Heart right ventricle (tissue), 16 donors: ENCODE measurements around the gene GNE. TPM values are rescaled to one million over a fixed set of nuclear protein-coding genes. Genes with fewer than 3 reads are reported as not detected.

Source experiments
- ATAC-seq, 8 donors: fragments of 200-7000 bp; cut with Tn5 transposase; one replicate each; pipeline ENCODE4 v1.9.1; 2020; ENCODE audit warnings: mild to moderate bottlenecking in 8 of 8, moderate library complexity in 8 of 8, moderate number of reproducible peaks in 1 of 8
- DNase-seq, 2 donors: peaks; one replicate each; pipeline ENCODE4 v3.0.0-alpha.2; 2020
- H3K27ac ChIP-seq, 10 donors: fragments of 200-600 bp; sonication (generic) in 2 of 10; one replicate each; pipeline versions ENCODE4 v1.5.0 to v1.8.0; 2020 to 2022; ENCODE audit warnings: mild to moderate bottlenecking in 3 of 10
- H3K27me3 ChIP-seq, 7 donors: fragments of 200-600 bp; one replicate each; pipeline ENCODE4 v1.8.0; 2021 to 2022; ENCODE audit warnings: mild to moderate bottlenecking in 2 of 7
- H3K36me3 ChIP-seq, 9 donors: fragments of 200-600 bp; sonication (generic) in 1 of 9; one replicate each; pipeline versions ENCODE4 v1.5.0 to v1.8.0; 2020 to 2022; ENCODE audit warnings: mild to moderate bottlenecking in 2 of 9
- H3K4me1 ChIP-seq, 9 donors: fragments of 200-600 bp; sonication (generic) in 1 of 9; one replicate each; pipeline versions ENCODE4 v1.5.0 to v1.8.0; 2020 to 2022; ENCODE audit warnings: mild to moderate bottlenecking in 4 of 9
- H3K4me3 ChIP-seq, 10 donors: fragments of 200-600 bp; sonication (generic) in 2 of 10; one replicate each; pipeline versions ENCODE4 v1.5.0 to v1.8.0; 2020 to 2022; ENCODE audit warnings: mild to moderate bottlenecking in 7 of 10, moderate library complexity in 2 of 10
- H3K9me3 ChIP-seq, 11 donors: fragments of 200-600 bp in 10 of 11; sonication (generic) in 2 of 11; one replicate each; pipeline versions ENCODE4 v1.5.0 to v1.8.0; 2013 to 2022; ENCODE audit warnings: mild to moderate bottlenecking in 2 of 11, control low read depth in 1 of 11, moderate library complexity in 1 of 11
- WGBS, 2 donors: extraction: QIAGEN DNeasy Blood & Tissue Kit; methylation state at CpG; one replicate each; pipeline ENCODE4 v1.1.7; 2013; ENCODE audit warnings: inconsistent platforms in 1 of 2; 5-methylcytosine and 5-hydroxymethylcytosine counted together
- intact Hi-C, 10 donors: fragments of 100-400 bp; cut with DNase I; formaldehyde crosslinking; loops; one replicate each; pipeline versions ENCODE4 v1.11.1 to v1.14.2; 2022
- polyA plus RNA-seq, 2 donors: library from polyadenylated mRNA; stranded (reverse); fragments of 200-250 nt; gene quantifications; one replicate each; pipeline ENCODE4 v1.2.3, GENCODE V29; 2013
- total RNA-seq, 10 donors: library from RNA; stranded (reverse); fragmentation: NEBNext Ultra II Directional in 3 of 10; extraction: Animal tissue kit (Norgen Biotek cat#: 25700) in 3 of 10; gene quantifications; one replicate each; pipeline versions ENCODE4 v1.2.1 to v1.2.4, GENCODE V29; 2021 to 2023
- TF ChIP-seq, protein P1 (sequence below), 9 donors: fragments of 200-600 bp; sonication (generic) in 2 of 9; IDR thresholded peaks; one replicate each; pipeline versions ENCODE4 v1.5.0 to v1.8.0; 2021 to 2022; ENCODE audit warnings: antibody characterized with exemption in 9 of 9, mild to moderate bottlenecking in 5 of 9, moderate library complexity in 1 of 9
- donor health status: Arrhythmogenic right ventricular cardiomyopathy.
- donor health status: ischemic (EF 13 %, LVEDD 7.1; RV severe dilation, severe dysfunction).
- donor health status: healthy with polysubstance abuse.
- donor health status: DM: no; HTN: yes; CAD: no.
- donor health status: DM: no; HTN: no; CAD: no.
- donor health status: ischemic (EF 25% LVEDD 6.9; RV normal size, moderate dysfunction).
- donor health status: ischemic (EF 25% LVEDD 5.7; RV mildly dilated, moderate dysfunction).
- donor health status: healthy.
- donor health status: DM: yes; HTN: yes; CAD: no.
- donor health status: Ischemic cardiomyopathy.
- donor health status: ischemic (EF 35%, LVEDD 5.7; RV mildly dilated, moderate dysfunction).
- donor health status: nonischemic (EF 11% LVEDD 7.7; RV severe dilation, severe dysfunction).
- donor health status: DM: yes; HTN: yes; CAD: no.
- donor health status: PGD.
- donor health status: ischemic (EF 29% LVEDD 5.4; RV normal size, mild dysfunction).
- donor health status: nonischemic (EF 23%, LVEDD 6.1; RV moderate dilation, normal function).

GNE gene
- total and polyA plus RNA-seq, 12 donors, result 4.0 to 14.9 (median 12.1) TPM

DNA sequence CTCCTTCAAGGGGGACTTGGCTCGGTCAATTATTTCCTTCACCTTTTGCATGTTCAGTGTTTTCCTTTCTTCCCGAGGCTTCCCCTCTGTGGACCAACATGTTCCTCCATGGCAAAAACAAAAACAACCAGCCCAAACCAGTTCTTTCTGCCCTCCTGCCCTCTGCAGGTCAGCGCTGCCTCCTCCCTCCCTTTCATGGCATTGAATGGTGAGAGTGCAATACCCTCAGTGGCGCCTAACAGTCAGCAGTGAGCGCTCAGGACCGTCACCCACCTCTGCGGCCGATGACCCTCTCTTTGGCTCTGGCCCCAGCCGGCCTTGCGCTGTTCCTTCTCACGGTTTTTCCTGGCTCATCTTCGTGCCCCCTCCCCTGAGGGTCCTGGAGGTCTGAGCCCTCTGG, 34.4 kb upstream of the GNE start:
- Histone ChIP-seq H3K36me3 (no peaks in the 10 kb centered on the region), H3K9me3 (no peaks in the 10 kb centered on the region), H3K27ac (no peak overlapping the region), H3K27me3 (no peaks in the 10 kb centered on the region), H3K4me3 (no peak overlapping the region), H3K4me1 (peaks cover 0 to 12% (median 3%) of the 10 kb centered on the region in 9 donors)
- WGBS, 2 donors, result 84 to 88% methylated on average over 12 of the region's 12 CpGs
- TF ChIP-seq, protein P1, sequence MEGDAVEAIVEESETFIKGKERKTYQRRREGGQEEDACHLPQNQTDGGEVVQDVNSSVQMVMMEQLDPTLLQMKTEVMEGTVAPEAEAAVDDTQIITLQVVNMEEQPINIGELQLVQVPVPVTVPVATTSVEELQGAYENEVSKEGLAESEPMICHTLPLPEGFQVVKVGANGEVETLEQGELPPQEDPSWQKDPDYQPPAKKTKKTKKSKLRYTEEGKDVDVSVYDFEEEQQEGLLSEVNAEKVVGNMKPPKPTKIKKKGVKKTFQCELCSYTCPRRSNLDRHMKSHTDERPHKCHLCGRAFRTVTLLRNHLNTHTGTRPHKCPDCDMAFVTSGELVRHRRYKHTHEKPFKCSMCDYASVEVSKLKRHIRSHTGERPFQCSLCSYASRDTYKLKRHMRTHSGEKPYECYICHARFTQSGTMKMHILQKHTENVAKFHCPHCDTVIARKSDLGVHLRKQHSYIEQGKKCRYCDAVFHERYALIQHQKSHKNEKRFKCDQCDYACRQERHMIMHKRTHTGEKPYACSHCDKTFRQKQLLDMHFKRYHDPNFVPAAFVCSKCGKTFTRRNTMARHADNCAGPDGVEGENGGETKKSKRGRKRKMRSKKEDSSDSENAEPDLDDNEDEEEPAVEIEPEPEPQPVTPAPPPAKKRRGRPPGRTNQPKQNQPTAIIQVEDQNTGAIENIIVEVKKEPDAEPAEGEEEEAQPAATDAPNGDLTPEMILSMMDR (IDR thresholded peaks at IDR 0.05), result no peak
- ATAC-seq (no peak), DNase-seq (no peak)
- intact Hi-C loops, result no loop called here

DNA sequence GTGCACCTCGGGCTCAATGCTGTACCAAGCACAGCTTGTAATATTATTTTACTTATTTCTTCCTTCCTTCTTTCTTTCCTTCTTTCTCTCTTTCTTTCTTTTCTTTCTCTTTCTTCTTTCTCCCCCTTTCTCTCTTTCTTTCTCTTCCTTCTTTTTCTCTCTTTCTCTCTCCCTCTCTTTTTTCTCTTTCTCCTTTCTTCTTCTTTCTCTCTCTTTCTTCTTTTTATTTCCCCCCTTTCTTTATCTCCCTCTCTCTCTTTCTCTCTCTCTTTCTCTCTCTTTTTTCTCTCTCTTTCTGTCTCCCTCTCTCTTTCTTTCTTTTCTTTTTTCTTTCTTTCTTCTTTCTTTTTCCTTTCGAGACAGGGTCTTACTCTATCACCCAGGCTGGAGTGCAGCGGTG, 32.7 kb upstream of the GNE start:
- intact Hi-C loops, result no loop called here
- WGBS, 2 donors, result 92 to 94% methylated on average over 3 of the region's 3 CpGs
- no peaks in the 10 kb centered on the region for H3K36me3 ChIP-seq
- H3K9me3 ChIP-seq, result no peaks in the 10 kb centered on the region
- no peak overlapping the region for H3K4me3 ChIP-seq
- H3K27me3 ChIP-seq, result no peaks in the 10 kb centered on the region
- no peaks in the 10 kb centered on the region for H3K4me1 ChIP-seq
- ATAC-seq (no peak), DNase-seq (no peak)
- no peak overlapping the region for H3K27ac ChIP-seq
- TF ChIP-seq, protein P1 (IDR thresholded peaks at IDR 0.05), result no peak

DNA sequence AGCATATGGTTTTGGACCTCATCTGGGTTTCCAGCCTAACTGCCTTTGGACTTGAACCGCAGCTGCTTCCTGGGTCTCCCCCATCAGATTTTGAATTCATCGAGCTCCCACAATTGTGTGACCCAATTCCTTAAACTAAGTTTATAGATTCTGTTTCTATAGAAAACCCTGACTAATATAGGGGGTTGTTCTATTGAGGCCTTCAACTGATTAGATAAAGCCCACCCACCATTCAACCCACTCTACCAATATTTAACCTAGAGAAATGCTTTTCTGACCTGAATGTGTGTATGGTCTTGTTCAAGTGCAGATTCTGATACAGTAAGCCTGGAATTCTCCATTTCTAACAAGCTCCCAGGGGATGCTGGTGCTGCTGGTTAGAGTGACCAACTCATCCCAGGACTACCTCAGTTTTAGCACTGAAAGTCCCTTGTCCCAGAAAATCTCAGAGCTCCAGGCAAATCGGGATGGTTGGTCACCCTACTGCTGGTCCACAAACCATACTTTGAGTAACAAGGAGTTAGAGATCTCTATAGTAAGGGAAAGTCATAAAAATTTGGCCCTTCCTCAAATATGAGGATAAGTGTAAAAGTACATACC, 31.7 kb upstream of the GNE start:
- ATAC-seq (no peak), DNase-seq (no peak)
- Histone ChIP-seq H3K4me3 (no peak overlapping the region), H3K4me1 (no peaks in the 10 kb centered on the region), H3K27me3 (no peaks in the 10 kb centered on the region), H3K9me3 (no peaks in the 10 kb centered on the region), H3K27ac (no peak overlapping the region), H3K36me3 (no peaks in the 10 kb centered on the region)
- TF ChIP-seq, protein P1 (IDR thresholded peaks at IDR 0.05), result no peak
- intact Hi-C loops, result no loop called here
- WGBS, 2 donors, result 91 to 93% methylated on average over 3 of the region's 3 CpGs

DNA sequence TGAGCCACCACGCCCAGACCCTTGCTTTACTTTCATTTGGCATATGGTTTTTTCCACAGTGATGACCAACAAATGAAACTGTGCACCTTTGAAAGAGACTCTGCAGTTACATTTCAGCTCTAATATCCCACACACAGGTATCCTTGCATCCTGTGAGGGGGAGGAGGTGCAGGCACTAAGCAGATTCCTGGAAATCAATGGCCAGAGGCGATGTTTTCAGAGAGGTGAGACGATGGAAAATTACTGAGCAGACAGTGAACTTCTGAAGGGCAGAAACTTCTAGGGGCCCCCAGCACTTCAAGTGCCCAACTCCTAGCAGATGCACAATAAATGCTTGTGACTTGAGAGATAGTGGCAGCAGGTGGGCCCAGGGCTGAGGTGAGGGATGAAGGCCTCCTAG, 29.8 kb upstream of the GNE start:
- no peak overlapping the region for H3K4me3 ChIP-seq
- no peak overlapping the region for H3K27ac ChIP-seq
- DNase-seq, result no peak
- no peak for ATAC-seq
- no peaks in the 10 kb centered on the region for H3K27me3 ChIP-seq
- 91 to 93% methylated on average over 3 of the region's 3 CpGs for WGBS, 2 donors
- no peaks in the 10 kb centered on the region for H3K9me3 ChIP-seq
- H3K4me1 ChIP-seq, result no peaks in the 10 kb centered on the region
- TF ChIP-seq, protein P1 (IDR thresholded peaks at IDR 0.05), result no peak
- no peaks in the 10 kb centered on the region for H3K36me3 ChIP-seq
- intact Hi-C loops, result no loop called here
